Activated T-cell treated with anti-CD3 and anti-CD28 coated beads for 24 hours (primary cell): ENCODE results near the gene IL17RB.

ENCODE experiments used
- DNase-seq: peaks from one replicate; pipeline ENCODE4 v3.0.0-alpha.2; 2020; ENCODE audit warnings: low read depth

IL17RB gene, protein sequence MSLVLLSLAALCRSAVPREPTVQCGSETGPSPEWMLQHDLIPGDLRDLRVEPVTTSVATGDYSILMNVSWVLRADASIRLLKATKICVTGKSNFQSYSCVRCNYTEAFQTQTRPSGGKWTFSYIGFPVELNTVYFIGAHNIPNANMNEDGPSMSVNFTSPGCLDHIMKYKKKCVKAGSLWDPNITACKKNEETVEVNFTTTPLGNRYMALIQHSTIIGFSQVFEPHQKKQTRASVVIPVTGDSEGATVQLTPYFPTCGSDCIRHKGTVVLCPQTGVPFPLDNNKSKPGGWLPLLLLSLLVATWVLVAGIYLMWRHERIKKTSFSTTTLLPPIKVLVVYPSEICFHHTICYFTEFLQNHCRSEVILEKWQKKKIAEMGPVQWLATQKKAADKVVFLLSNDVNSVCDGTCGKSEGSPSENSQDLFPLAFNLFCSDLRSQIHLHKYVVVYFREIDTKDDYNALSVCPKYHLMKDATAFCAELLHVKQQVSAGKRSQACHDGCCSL

DNA sequence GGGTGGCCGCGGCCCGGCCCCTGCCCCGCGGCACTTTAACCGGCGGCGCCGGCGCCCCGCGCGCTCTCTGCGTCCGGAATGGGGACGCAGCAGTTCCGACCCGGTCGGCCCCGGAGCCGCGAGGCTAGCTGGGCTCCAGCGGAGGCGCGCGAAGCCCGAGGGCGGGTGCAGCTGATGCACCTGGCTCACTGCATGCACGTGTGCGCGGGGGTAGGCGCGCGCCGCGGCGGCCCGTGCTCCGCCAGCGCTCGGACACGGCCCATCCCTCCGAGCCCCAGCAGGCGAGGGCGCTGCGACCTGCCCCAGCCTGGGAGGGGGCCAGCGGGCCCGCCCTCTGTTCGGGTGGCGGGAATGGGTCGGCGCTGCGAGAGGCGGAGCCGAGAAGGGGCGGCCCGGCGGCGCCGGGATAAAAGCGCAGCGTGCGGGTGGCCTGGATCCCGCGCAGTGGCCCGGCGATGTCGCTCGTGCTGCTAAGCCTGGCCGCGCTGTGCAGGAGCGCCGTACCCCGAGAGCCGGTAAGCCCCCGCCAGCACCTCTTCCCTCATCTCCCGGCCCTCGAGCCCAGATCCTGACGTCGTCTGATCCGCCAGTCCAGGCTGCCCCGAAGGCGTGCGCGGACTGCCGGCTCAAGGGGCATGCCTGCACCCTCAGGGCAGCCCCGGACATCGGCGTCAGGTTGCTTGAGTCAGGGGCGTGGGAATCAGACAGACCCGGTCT is at the start of gene IL17RB, which contains the start of gene CHDH:
Gene IL17RB (plus strand): TSS at position 435 of the 717 bp plus-strand sequence. CDS start 21 bp downstream, at position 456.
Gene CHDH (minus strand): TSS at position 286 of the 717 bp plus-strand sequence. CDS start 22,411 bp downstream, outside the sequence.
- DNase-seq, result no peak

- no peak for DNase-seq
These were observed 48.2 kb upstream of the IL17RB start for GRCh38 chr3:53798144-53798543.

GRCh38 chr3:53799338-53799865 is 47.0 kb upstream of the IL17RB start:
- DNase-seq, result no peak

DNA sequence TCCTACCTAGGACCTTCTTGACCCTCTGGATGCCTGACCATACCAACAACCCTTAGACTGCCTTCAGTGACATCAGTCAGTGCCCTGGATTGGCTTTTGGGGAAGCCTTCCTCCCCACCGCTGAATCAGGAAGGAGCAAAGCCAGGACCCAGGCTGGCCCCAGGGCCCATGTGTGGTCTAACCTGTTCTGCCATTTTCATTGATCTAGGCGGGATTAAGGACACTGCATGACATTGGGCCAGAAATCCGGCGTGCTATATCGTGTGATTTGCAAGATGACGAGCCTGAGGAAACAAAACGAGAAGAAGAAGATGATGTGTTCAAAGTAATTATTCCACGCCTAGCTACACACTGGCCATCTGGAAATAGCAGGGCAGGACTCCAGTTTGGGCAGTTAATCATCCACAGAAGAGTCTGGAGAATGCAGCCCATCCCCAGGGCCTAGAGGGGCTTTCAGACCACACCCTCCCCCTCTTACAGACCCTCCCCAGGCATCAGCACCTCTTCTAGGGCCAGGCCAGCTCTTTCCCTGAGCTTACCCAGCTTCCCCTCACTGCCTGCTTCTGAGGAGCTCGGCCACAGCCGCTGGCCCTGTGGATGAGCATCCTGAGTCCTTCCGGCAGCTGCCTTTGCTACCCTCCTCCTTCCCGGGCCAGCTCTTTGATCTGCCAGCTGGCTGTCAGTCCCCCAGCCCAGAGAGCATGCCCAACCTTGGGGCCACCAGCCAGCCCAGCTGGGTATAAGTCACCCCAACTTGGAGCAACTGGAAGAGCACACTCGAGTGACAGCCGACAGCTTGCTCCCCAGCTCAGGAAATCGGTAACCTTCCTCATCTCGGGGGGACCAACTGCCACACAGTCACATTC is 46.1 kb upstream of the IL17RB start:
- DNase-seq, result no peak

DNA sequence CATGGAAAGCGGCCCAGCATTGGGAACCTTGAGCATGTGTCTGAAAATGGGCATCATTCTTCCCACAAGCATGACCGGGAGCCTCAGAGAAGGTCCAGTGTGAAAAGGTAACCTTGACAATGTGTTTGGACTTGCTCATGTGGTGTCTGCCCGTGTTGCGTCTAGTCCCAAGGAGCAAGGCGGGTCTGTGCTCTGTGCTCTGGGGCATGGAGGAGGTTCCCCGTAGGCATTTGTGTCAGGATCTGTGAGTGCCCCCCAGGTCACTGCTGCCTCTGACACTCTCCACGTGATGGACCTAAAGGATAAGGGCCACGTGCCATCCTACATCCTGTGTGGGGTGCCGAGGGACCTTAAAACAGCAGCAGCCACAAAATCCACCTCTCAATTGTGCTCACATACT is 45.0 kb upstream of the IL17RB start:
- no peak for DNase-seq

GRCh38 chr3:53802256-53802880 is 44.0 kb upstream of the IL17RB start:
- DNase-seq, result no peak

DNA sequence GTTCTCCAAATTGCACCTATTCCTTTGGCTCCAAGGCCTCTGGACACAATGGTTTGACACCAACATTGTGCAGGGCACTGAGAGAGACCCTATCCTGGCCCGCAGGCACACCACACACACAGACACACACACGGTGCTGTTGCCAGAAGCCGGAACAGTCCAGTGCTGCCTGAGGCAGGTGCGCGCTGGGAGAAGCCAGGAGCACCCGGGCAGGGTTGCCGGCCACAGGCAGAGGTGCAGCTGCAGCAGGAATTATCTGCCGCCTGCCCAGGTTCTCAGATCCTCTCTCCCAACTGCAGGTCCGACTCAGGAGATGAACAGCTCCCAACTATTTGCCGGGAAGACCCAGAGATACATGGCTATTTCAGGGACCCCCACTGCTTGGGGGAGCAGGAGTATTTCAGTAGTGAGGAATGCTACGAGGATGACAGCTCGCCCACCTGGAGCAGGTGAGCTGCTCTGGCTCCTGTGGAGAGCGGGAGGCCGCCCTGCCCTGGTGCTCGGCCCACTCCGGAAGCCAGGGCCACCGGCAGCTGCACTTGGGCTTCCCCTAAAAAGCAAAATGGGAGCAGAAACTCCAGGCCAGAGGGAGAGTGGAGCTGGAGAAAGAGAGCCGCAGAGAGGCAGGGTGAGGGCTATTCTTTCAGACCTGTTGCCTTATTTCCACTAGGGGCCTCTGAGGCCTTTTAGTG is 43.1 kb upstream of the IL17RB start:
- no peak for DNase-seq

DNA sequence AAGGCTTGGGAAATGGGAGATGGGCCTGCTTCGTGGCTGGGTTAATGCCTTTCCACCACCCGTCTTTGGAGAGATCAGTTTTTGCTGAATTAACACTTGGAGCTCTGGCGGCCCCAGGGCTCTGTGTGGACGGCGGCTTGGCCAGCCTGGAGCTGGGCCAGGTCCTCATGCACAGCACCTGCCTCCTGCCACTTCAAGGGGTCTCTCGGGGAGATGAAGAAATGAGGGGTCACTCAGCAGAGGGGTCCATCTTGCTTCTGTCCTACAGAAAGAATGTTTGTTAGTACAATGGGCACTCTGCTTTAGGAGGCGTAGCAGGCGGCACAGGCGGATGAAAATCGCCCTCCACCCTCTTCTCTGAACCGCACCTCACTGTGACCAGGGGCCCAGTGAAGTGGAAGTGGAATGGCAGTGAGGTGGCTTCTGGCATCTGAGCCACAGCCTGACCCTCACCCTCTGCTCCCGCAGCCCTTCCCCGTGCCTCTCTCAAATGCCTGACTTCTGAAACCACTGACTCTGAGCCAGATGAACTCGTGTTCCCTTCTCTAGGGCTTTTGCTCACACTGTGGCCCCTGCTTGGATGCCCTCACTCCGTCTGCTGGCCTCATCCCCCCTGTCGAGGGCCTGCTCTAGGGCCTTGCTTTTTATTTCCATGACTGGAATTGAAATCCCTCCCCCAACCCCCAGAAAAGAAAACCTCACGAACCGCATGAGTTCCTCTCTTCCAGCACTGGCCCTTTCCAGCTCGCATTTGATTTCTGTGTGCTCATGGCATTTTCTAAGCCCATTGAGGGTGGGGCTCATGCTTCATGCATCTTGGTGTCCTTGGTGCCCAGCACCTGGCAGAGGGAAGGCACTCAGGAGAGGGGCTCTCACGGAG is 42.3 kb upstream of the IL17RB start:
- DNase-seq, result no peak

GRCh38 chr3:53804697-53805462 is 41.5 kb upstream of the IL17RB start:
- no peak for DNase-seq

- DNase-seq, result no peak
These were observed 40.8 kb upstream of the IL17RB start for GRCh38 chr3:53805463-53806159.

GRCh38 chr3:53806182-53807116 is 39.9 kb upstream of the IL17RB start:
- no peak for DNase-seq

- DNase-seq, result no peak
These were observed 39.1 kb upstream of the IL17RB start for GRCh38 chr3:53807117-53807810.

DNA sequence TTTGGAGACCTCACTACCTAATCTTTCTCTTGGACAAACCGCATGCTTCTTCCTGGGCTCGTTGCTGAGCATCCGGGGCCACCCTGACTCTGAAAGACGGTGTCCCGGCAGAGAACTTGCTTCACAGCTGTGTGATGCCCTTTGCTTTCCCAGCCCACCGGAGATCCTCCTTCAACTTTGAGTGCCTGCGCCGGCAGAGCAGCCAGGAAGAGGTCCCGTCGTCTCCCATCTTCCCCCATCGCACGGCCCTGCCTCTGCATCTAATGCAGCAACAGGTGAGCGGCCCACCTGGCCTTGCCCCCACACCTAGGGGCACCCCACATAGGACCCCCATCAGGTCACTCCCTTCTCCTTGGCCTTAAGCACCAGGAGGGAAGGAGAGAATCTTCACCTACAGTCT is 37.9 kb upstream of the IL17RB start:
- no peak for DNase-seq

DNA sequence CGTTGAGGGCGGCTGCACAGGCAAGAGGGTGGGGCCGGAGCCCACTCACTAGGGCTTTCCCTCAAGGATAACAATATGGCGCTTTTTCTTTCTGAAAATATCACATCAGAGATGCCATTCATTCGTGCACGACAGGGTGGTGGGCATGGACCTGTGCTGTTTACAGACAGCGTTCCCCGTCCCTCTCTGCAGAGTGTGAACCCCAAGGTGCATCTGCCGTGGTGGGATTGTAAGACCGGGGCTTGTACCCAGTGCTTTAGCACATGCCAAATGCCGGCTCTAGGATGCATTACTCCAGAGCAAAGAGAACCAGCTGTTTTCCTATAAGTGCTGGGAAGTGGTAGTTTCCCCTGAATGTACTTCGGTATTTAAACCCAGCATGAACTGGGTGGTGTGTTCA is 37.1 kb upstream of the IL17RB start:
- DNase-seq, result no peak

GRCh38 chr3:53809764-53810400 is 36.5 kb upstream of the IL17RB start:
- DNase-seq, result no peak
